Activated CD8-positive, alpha-beta memory T cell treated with anti-CD3 and anti-CD28 coated beads for 36 hours (primary cell): Measurements from ENCODE around the gene TTYH3. TPM values are rescaled to one million over a fixed set of nuclear protein-coding genes. Genes with fewer than 3 reads are reported as not detected.

Experiments
- CTCF ChIA-PET: fragments of 350-600 bp; sonication (Branson Sonifier 250); formaldehyde crosslinking; loops from one replicate; lab custom pipeline; 2021; ENCODE audit warnings: antibody characterized with exemption; lab: Charles Lee
- POLR2A ChIA-PET: fragments of 350-600 bp; sonication (Branson Sonifier 250); formaldehyde crosslinking; loops from one replicate; lab custom pipeline; 2021; ENCODE audit warnings: antibody characterized with exemption; lab: Charles Lee
- total RNA-seq, 2 experiments: library from RNA; stranded (reverse); gene quantifications; one replicate each; pipeline ENCODE4 v1.2.3, GENCODE V29; 2021

The TTYH3 gene
- total RNA-seq, 2 experiments from 2014 or later, result 22.9 to 24.3 TPM

DNA sequence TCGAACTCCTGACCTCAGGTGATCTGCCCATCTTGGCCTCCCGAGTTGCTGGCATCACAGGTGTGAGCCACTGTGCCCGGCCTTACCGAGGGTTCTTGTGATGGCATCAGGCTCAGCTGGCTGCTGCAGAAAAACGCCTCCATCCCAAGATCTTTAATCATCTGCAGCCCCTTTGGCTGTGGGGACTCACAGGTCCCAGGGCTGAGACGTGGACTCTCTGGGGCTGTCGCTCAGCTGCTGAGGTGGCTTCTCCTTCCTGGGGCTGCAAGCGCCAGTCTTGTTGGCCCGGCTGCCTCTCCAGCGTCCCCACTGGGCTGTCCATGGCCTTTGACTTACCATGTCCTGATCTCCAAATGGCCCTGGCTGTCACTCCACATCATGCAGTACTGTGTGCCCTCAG, 76.3 kb downstream of the TTYH3 start:
- ChIA-PET CTCF (interaction anchor here (3.5 to 4.2 kb wide), 3 partner anchors 9 to 38 kb away, joined by 45 to 57 read pairs (median 51); no protein-coding TSS in a partner anchor), POLR2A (no interaction called here)

DNA sequence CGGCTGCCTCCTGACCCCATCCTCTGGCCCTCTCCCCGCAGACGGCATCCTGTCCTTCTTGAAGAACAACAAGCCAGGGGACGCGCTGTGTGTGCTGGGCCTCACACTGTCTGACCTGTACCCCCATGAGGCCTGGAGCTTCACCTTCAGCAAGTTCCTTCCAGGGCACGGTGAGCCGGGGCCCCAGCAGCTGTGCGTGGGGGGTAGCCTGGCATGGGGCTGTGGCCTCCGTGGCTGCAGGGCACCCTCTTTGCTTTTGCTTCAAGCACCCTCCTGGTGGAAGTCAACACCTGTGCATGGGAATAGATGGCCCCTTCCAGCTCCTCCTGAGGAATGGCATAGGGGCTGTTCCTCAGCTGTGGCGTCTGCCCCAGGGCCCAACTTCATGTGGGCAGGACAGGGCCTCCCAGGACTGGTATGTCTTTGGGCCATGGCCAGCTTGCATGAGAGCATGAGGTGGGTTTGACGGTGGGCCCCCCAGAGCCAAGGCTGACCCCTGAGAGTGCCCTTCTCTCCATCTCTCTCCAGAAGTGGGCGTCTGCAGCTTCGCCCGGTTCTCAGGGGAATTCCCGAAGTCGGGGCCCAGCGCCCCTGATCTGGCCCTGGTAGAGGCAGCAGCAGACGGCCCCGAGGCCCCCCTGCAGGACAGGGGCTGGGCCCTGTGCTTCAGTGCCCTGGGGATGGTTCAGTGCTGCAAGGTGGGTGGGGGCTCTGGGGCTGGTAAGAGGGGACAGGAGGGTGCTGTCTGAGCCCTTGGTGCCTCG, 76.9 kb downstream of the TTYH3 start:
- ChIA-PET POLR2A (no interaction called here), CTCF (interaction anchor here (1.0 to 4.2 kb wide), 15 partner anchors 10 to 257 kb away, joined by 3 to 57 read pairs (median 8); partner anchors contain the start of gene TTYH3)

- ChIA-PET POLR2A (interaction anchor here (0.5 to 1.7 kb wide), 4 partner anchors 10 to 185 kb away, joined by 3 to 8 read pairs (median 6); no protein-coding TSS in a partner anchor), CTCF (interaction anchor here (0.7 to 4.2 kb wide), 26 partner anchors 10 to 258 kb away, joined by 3 to 57 read pairs (median 6); partner anchors contain the start of gene TTYH3)
Observed at GRCh38 chr7:2709553-2710285, 77.9 kb downstream of the TTYH3 start.

- ChIA-PET POLR2A (interaction anchor here (0.5 to 1.7 kb wide), 4 partner anchors 10 to 184 kb away, joined by 3 to 8 read pairs (median 6); no protein-coding TSS in a partner anchor), CTCF (interaction anchor here (0.5 to 4.2 kb wide), 27 partner anchors 9 to 529 kb away, joined by 3 to 57 read pairs (median 6); partner anchors contain the start of gene TTYH3)
Observed at GRCh38 chr7:2710286-2710655, 78.5 kb downstream of the TTYH3 start.

GRCh38 chr7:2710901-2711551, 79.2 kb downstream of the TTYH3 start:
- POLR2A ChIA-PET, result interaction anchor here (1.5 to 1.7 kb wide), 2 partner anchors 9 to 47 kb away, joined by 6 to 8 read pairs; no protein-coding TSS in a partner anchor
- CTCF ChIA-PET, result interaction anchor here (0.5 to 4.2 kb wide), 13 partner anchors 9 to 529 kb away, joined by 3 to 57 read pairs (median 8); partner anchors contain the start of gene TTYH3

DNA sequence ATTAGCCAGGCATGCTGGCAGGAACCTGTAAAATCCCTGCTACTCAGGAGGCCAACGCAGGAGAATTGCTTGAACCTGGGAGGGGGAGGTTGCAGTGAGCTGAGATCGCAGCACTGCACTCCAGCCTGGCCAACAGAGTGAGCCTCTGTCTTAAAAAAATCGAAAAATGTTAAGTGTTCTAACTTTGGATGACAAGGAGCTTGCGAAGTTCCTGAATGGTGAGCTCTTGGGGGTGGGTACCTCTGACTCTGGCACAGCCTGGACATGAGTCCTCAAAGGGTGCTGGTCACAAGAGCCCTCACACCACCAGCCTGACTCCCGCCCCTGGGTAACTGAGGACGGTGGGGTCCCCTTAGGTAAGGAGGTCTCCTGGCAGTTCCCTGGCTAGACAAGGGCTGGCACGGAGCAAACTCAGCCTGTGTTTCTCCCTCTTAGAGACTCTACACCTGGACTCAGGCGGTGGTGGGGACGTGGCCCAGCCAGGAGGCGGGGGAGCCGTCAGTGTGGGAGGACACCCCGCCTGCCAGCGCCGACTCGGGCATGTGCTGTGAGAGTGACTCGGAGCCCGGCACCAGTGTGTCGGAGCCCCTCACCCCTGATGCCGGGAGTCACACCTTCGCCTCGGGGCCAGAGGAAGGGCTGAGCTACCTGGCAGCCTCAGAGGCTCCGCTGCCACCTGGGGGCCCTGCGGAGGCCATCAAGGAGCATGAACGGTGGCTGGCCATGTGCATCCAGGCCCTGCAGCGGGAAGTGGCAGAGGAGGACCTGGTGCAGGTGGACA, 80.3 kb downstream of the TTYH3 start:
- ChIA-PET POLR2A (no interaction called here), CTCF (interaction anchor here (0.6 to 3.6 kb wide), 2 partner anchors 41 to 42 kb away, joined by 3 to 57 read pairs; no protein-coding TSS in a partner anchor)

- POLR2A ChIA-PET, result no interaction called here
Observed at GRCh38 chr7:2713370-2713769, 81.6 kb downstream of the TTYH3 start.

GRCh38 chr7:2713978-2714377, 82.2 kb downstream of the TTYH3 start:
- CTCF ChIA-PET, result interaction anchor here (1.1 to 1.9 kb wide), 2 partner anchors 43 to 44 kb away, joined by 4 to 7 read pairs; no protein-coding TSS in a partner anchor
- POLR2A ChIA-PET, result no interaction called here

More at GRCh38 chr7:2713370-2713769, 81.6 kb downstream of the TTYH3 start:
- CTCF ChIA-PET, result interaction anchor here (0.8 to 1.1 kb wide), 2 partner anchors 32 to 42 kb away, joined by 3 to 4 read pairs; no protein-coding TSS in a partner anchor

Other genes starting within 250 kb of the TTYH3 start
- gene CHST12, start 228.4 kb upstream of the TTYH3 start, total RNA-seq, result 1 to 10 TPM; 5.7 to 6.3 TPM
- gene GRIFIN, start 155.6 kb upstream of the TTYH3 start, total RNA-seq, result not detected
- 10 to 100 TPM; 22.4 to 24.2 TPM for gene LFNG, start 112.2 kb upstream of the TTYH3 start, total RNA-seq
- 10 to 100 TPM; 37.3 to 39.1 TPM for gene BRAT1, start 76.5 kb upstream of the TTYH3 start, total RNA-seq
- gene IQCE, start 73.0 kb upstream of the TTYH3 start, total RNA-seq, result 10 to 100 TPM; 10.3 to 11.2 TPM
- not detected for gene AMZ1, start 56.2 kb downstream of the TTYH3 start, total RNA-seq
- gene GNA12, start 212.3 kb downstream of the TTYH3 start, total RNA-seq, result 10 to 100 TPM; 19.1 to 21.4 TPM